Bronchial epithelial cell (primary cell): ENCODE results near the gene REEP3. TPM values are rescaled to one million over a fixed set of nuclear protein-coding genes. Genes with fewer than 3 reads are reported as not detected.
"Not testable (repeated sequence)": the region's sequence is repeated elsewhere in the genome, so short reads cannot be mapped to it uniquely, and the experiment has no call there.

Experiments used
- DNase-seq: peaks from one replicate; pipeline ENCODE4 v3.0.0-alpha.2; 2010; ENCODE audit warnings: low read depth
- FAIRE-seq: peaks from 2 replicates; lab custom pipeline; 2011; peaks lifted over from hg19 to GRCh38; lab: Jason Lieb, UNC
- H3K27me3 ChIP-seq: 2 replicates; pipeline ENCODE4 v1.5.1; 2011; ENCODE audit warnings: low read length; ENCODE audit not compliant: control insufficient read depth, insufficient read depth
- H3K36me3 ChIP-seq: 2 replicates; pipeline ENCODE4 v1.5.1; 2011; ENCODE audit warnings: low read length; ENCODE audit not compliant: control insufficient read depth, insufficient read depth
- H3K4me3 ChIP-seq: 2 replicates; pipeline ENCODE4 v1.5.1; 2011; ENCODE audit warnings: mild to moderate bottlenecking, low read depth, low read length, control low read depth
- CTCF ChIP-seq: IDR thresholded peaks from 2 replicates; pipeline ENCODE4 v1.5.1; 2011; ENCODE audit warnings: mild to moderate bottlenecking, moderate library complexity, low read length, control low read depth, inconsistent platforms; ENCODE audit not compliant: insufficient read depth, severe bottlenecking
- total RNA-seq: library from RNA; depleted of rRNA; stranded (reverse); fragments of >200 nt; gene quantifications from 2 replicates; pipeline ENCODE4 v1.2.1, GENCODE V29; 2014

Gene REEP3
- total RNA-seq, 1 donor from 2014 or later, result 52.1 TPM

- Histone ChIP-seq H3K36me3 (no peaks in the 10 kb centered on the region), H3K27me3 (no peaks in the 10 kb centered on the region), H3K4me3 (no peak overlapping the region)
- TF ChIP-seq CTCF, result no peak
- DNase-seq (no peak), FAIRE-seq (no peak)
Observed at GRCh38 chr10:63493004-63493403, 28.2 kb upstream of the REEP3 start.

GRCh38 chr10:63494951-63495350 is 26.2 kb upstream of the REEP3 start:
- no peak for FAIRE-seq
- Histone ChIP-seq H3K4me3 (no peak overlapping the region), H3K36me3 (no peaks in the 10 kb centered on the region), H3K27me3 (no peaks in the 10 kb centered on the region)
- no peak for TF ChIP-seq CTCF
- no peak for DNase-seq

- Histone ChIP-seq H3K4me3 (no peak overlapping the region), H3K36me3 (no peaks in the 10 kb centered on the region), H3K27me3 (no peaks in the 10 kb centered on the region)
- DNase-seq (no peak), FAIRE-seq (no peak)
- TF ChIP-seq CTCF, result no peak
Observed at GRCh38 chr10:63496561-63496960, 24.6 kb upstream of the REEP3 start.

- Histone ChIP-seq H3K4me3 (no peak overlapping the region), H3K27me3 (no peaks in the 10 kb centered on the region), H3K36me3 (no peaks in the 10 kb centered on the region)
- no peak for TF ChIP-seq CTCF
- FAIRE-seq (no peak), DNase-seq (no peak)
Observed at GRCh38 chr10:63497321-63497720, 23.9 kb upstream of the REEP3 start.

GRCh38 chr10:63498665-63499064 is 22.5 kb upstream of the REEP3 start:
- Histone ChIP-seq H3K36me3 (no peaks in the 10 kb centered on the region), H3K27me3 (no peaks in the 10 kb centered on the region), H3K4me3 (no peak overlapping the region)
- FAIRE-seq, result no peak
- TF ChIP-seq CTCF, result no peak
- DNase-seq, result no peak

- H3K4me3 ChIP-seq, FAIRE-seq, H3K36me3 ChIP-seq, DNase-seq, H3K27me3 ChIP-seq: not testable (repeated sequence)
Observed at GRCh38 chr10:63500551-63500950, 20.6 kb upstream of the REEP3 start.
